H1 (cell line): ENCODE data around the gene UBC. TPM values are rescaled to one million over a fixed set of nuclear protein-coding genes. Genes with fewer than 3 reads are reported as not detected.

ENCODE experiments used
- CHD7 ChIP-seq: fragments of 300-600 bp; sonication (generic); IDR thresholded peaks from 2 replicates; pipeline ENCODE4 v1.7.1; 2012; ENCODE audit warnings: low read length, moderate library complexity, mild to moderate bottlenecking, inconsistent platforms; ENCODE audit not compliant: insufficient replicate concordance
- SP2 ChIP-seq: IDR thresholded peaks from 2 replicates; pipeline ENCODE4 v1.6.1; 2012; ENCODE audit warnings: mild to moderate bottlenecking, low read length, inconsistent platforms
- polyA plus RNA-seq, 7 experiments: library from polyadenylated mRNA; depleted of rRNA in 3 of 7; stranded (reverse) in 5 of 7; unstranded in 2 of 7; fragments of >200 nt in 5 of 7; fragments of 200-250 nt in 2 of 7; gene quantifications; 1 replicate in 5 of 7; 2 replicates in 1 of 7; 4 replicates in 1 of 7; pipeline versions ENCODE4 v1.2.1 to v1.2.3, GENCODE V29; 2011 to 2013; ENCODE audit warnings: missing spikeins in 2 of 7, mixed read lengths in 2 of 7
- total RNA-seq: library from RNA; stranded (reverse); fragmentation: NEBNext Ultra II Directional; extraction: Animal tissue kit (Norgen Biotek cat#: 25700); gene quantifications from 2 replicates; pipeline ENCODE4 v1.2.1, GENCODE V29; 2021

UBC gene
- total and polyA plus RNA-seq, 2 of the 8 experiments (the other 6 are each of a cell fraction or from before 2014, with no cell fraction given): 559 to 749 TPM

DNA sequence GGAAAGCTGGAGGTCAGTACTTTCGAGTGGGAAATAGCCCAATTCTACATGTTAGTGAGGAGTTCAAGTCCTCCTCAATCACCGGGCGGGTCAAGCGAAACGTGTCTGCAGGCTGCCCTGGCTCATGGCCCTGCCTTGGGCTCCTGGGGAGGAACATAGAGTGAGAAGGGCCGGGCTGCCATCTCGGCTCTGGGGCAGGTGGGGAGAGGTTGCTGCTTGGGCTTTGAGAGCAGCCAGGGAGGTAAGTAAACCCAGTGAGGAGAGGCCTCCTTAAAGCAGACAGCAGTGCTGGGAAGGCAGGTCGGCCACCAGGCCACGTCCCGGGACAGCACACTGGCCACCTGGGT lies 32.0 kb upstream of the UBC start (continued):
- TF ChIP-seq CHD7 (no peak), SP2 (no peak)
